GM23338 (cell line): ENCODE results near the gene ZNF609. TPM values are rescaled to one million over a fixed set of nuclear protein-coding genes. Genes with fewer than 3 reads are reported as not detected.

Source experiments
- ATAC-seq: fragments of 200-7000 bp; cut with Tn5 transposase; 3 replicates; pipeline ENCODE4 v1.9.1; 2020
- DNase-seq: peaks from one replicate; pipeline ENCODE4 v3.0.0-alpha.2; 2015; ENCODE audit warnings: low spot score
- H2AFZ ChIP-seq: fragments of 200-600 bp; sonication (generic); 2 replicates; pipeline ENCODE4 v1.8.0; 2016; ENCODE audit warnings: antibody characterized with exemption, mild to moderate bottlenecking, moderate library complexity
- H3F3A ChIP-seq: fragments of 200-600 bp; sonication (generic); replicated peaks from 2 replicates; pipeline ENCODE4 v1.8.0; 2017; ENCODE audit warnings: antibody characterized with exemption, mixed run types, low read depth
- H3K27ac ChIP-seq: fragments of 200-600 bp; sonication (generic); 2 replicates; pipeline ENCODE4 v1.6.1; 2016; ENCODE audit warnings: low read depth
- H3K27me3 ChIP-seq: fragments of 200-600 bp; sonication (generic); 2 replicates; pipeline ENCODE4 v1.8.0; 2016; ENCODE audit warnings: mild to moderate bottlenecking, mixed run types, moderate library complexity; ENCODE audit not compliant: insufficient read depth
- H3K36me3 ChIP-seq: fragments of 200-600 bp; sonication (generic); 2 replicates; pipeline ENCODE4 v1.8.0; 2016; ENCODE audit warnings: mild to moderate bottlenecking; ENCODE audit not compliant: insufficient read depth
- H3K4me1 ChIP-seq: fragments of 200-600 bp; sonication (generic); 2 replicates; pipeline ENCODE4 v1.8.0; 2016; ENCODE audit warnings: mild to moderate bottlenecking, moderate library complexity; ENCODE audit not compliant: insufficient read depth
- H3K4me2 ChIP-seq: fragments of 200-600 bp; sonication (generic); 2 replicates; pipeline ENCODE4 v1.7.1; 2017; ENCODE audit warnings: mixed run types
- H3K4me3 ChIP-seq: fragments of 200-600 bp; sonication (generic); 2 replicates; pipeline ENCODE4 v1.6.1; 2016; ENCODE audit warnings: mixed run types
- H3K79me2 ChIP-seq: fragments of 200-600 bp; sonication (generic); replicated peaks from 2 replicates; pipeline ENCODE4 v1.8.0; 2017; ENCODE audit warnings: mild to moderate bottlenecking; ENCODE audit not compliant: insufficient read depth
- H3K9me2 ChIP-seq: fragments of 200-600 bp; sonication (generic); 2 replicates; pipeline ENCODE4 v1.8.0; 2017; ENCODE audit not compliant: insufficient read depth
- H4K20me1 ChIP-seq: fragments of 200-600 bp; sonication (generic); replicated peaks from 2 replicates; pipeline ENCODE4 v1.8.0; 2017; ENCODE audit warnings: mild to moderate bottlenecking; ENCODE audit not compliant: insufficient read depth
- H3K27ac Mint-ChIP-seq: 2 replicates; pipeline ENCODE4 v1.8.0; 2020; ENCODE audit warnings: inconsistent platforms, mild to moderate bottlenecking, moderate library complexity, mixed read lengths
- H3K27me3 Mint-ChIP-seq: 3 replicates; pipeline ENCODE4 v1.8.0; 2022; ENCODE audit warnings: low read depth, mild to moderate bottlenecking, moderate library complexity, mixed read lengths, inconsistent platforms; ENCODE audit not compliant: insufficient read depth, poor library complexity
- H3K36me3 Mint-ChIP-seq: 3 replicates; pipeline ENCODE4 v1.8.0; 2021; ENCODE audit warnings: low read depth, mild to moderate bottlenecking, inconsistent platforms, moderate library complexity, mixed read lengths
- H3K4me1 Mint-ChIP-seq: 3 replicates; pipeline ENCODE4 v1.8.0; 2020; ENCODE audit warnings: mild to moderate bottlenecking, inconsistent platforms, mixed read lengths
- H3K4me3 Mint-ChIP-seq: 3 replicates; pipeline ENCODE4 v1.8.0; 2021; ENCODE audit warnings: moderate library complexity, mild to moderate bottlenecking, inconsistent platforms, mixed read lengths
- H3K9me3 Mint-ChIP-seq: 3 replicates; pipeline ENCODE4 v1.8.0; 2020; ENCODE audit warnings: moderate library complexity, mild to moderate bottlenecking, inconsistent platforms, mixed read lengths
- CREB1 ChIP-seq: fragments of 250-450 bp; sonication (Bioruptor Pico); IDR thresholded peaks from 2 replicates; pipeline ENCODE4 v1.5.0; 2020; ENCODE audit warnings: low read depth, mild to moderate bottlenecking, moderate library complexity
- CTCF ChIP-seq, 2 experiments: fragments of 200-600 bp in 1 of 2; sonication (generic) in 1 of 2; conservative IDR thresholded peaks; 2 replicates each; pipeline versions ENCODE4 v1.5.1 to v1.6.1; 2016 to 2017; ENCODE audit warnings: antibody characterized with exemption in 2 of 2, low read depth in 2 of 2, mild to moderate bottlenecking in 2 of 2, moderate library complexity in 1 of 2
- EZH2 ChIP-seq: fragments of 200-600 bp; sonication (generic); IDR thresholded peaks from one replicate; pipeline ENCODE4 v1.8.0; 2017; ENCODE audit warnings: antibody characterized with exemption, mild to moderate bottlenecking, low read depth; ENCODE audit not compliant: unreplicated experiment
- JUNB ChIP-seq: IDR thresholded peaks from one replicate; pipeline ENCODE4 v1.6.1; 2016; ENCODE audit warnings: antibody characterized with exemption; ENCODE audit not compliant: unreplicated experiment
- NANOG ChIP-seq: IDR thresholded peaks from 2 replicates; pipeline ENCODE4 v1.6.1; 2016; ENCODE audit warnings: antibody characterized with exemption, borderline replicate concordance
- ZNF462 ChIP-seq: fragments of 250-450 bp; sonication (Bioruptor Pico); IDR thresholded peaks from 2 replicates; pipeline ENCODE4 v1.5.0; 2020; ENCODE audit warnings: mild to moderate bottlenecking, moderate library complexity
- polyA plus RNA-seq: library from polyadenylated mRNA; unstranded; fragments of >200 nt; fragmentation: Nextera tagmentation; extraction: Ambion mirVana; gene quantifications from 2 replicates; pipeline ENCODE4 v1.2.1, GENCODE V29; 2016
- total RNA-seq: library from RNA; depleted of rRNA; stranded (reverse); fragments of >200 nt; shearing (Covaris generic); gene quantifications from 2 replicates; pipeline ENCODE4 v1.2.3, GENCODE V29; 2014

Gene ZNF609
- total and polyA plus RNA-seq, 2 experiments from 2014 or later: 26.4 to 40.2 TPM

- Histone ChIP-seq H3K4me3 (no peak overlapping the region), H3K4me1 (no peaks in the 10 kb centered on the region), H3K9me2 (no peaks in the 10 kb centered on the region), H3K79me2 (peaks cover 96% of the 10 kb centered on the region), H4K20me1 (peaks cover 61% of the 10 kb centered on the region), H3K27ac (no peak overlapping the region), H2AFZ (no peak overlapping the region), H3F3A (no peaks in the 10 kb centered on the region), H3K36me3 (no peaks in the 10 kb centered on the region), H3K4me2 (no peak overlapping the region), H3K27me3 (no peaks in the 10 kb centered on the region)
- H3K4me1 Mint-ChIP-seq: no peaks in the 10 kb centered on the region; the same call in 1 of the 3 replicates
- no peak overlapping the region for H3K4me3 Mint-ChIP-seq
- no peak for ATAC-seq
- H3K27me3 Mint-ChIP-seq: no peaks in the 10 kb centered on the region
- H3K9me3 Mint-ChIP-seq: no peaks in the 10 kb centered on the region
- DNase-seq: no peak
- TF ChIP-seq JUNB: no peak
- no peak for TF ChIP-seq CTCF (conservative IDR thresholded peaks at IDR 0.05; ENCODE audit: low read depth in 2 of 2)
- no peak for TF ChIP-seq EZH2
- TF ChIP-seq NANOG: no peak
- TF ChIP-seq ZNF462 (CRISPR knock-in tag): no peak
- no peak for TF ChIP-seq CREB1 (CRISPR knock-in tag)
- H3K27ac Mint-ChIP-seq: no peak overlapping the region
- H3K36me3 Mint-ChIP-seq: no peaks in the 10 kb centered on the region
These were observed 89.5 kb downstream of the ZNF609 start for GRCh38 chr15:64549860-64550259.
